Hepatocyte (in vitro differentiated cells): ENCODE results near the gene PIK3R5. TPM values are rescaled to one million over a fixed set of nuclear protein-coding genes. Genes with fewer than 3 reads are reported as not detected.

Experiments used
- DNase-seq: peaks from one replicate; pipeline ENCODE4 v3.0.0-alpha.2; 2016; ENCODE audit warnings: low spot score
- H2AFZ ChIP-seq: fragments of 200-600 bp; sonication (generic); 2 replicates; pipeline ENCODE4 v1.6.0; 2016; ENCODE audit warnings: antibody characterized with exemption, mild to moderate bottlenecking
- H3K27ac ChIP-seq: fragments of 200-600 bp; sonication (generic); 2 replicates; pipeline ENCODE4 v1.5.1; 2016; ENCODE audit warnings: mild to moderate bottlenecking
- H3K27me3 ChIP-seq: fragments of 200-600 bp; sonication (generic); 2 replicates; pipeline ENCODE4 v1.6.1; 2016
- H3K36me3 ChIP-seq: fragments of 200-600 bp; sonication (generic); replicated peaks from 2 replicates; pipeline ENCODE4 v1.5.1; 2016; ENCODE audit warnings: low read depth; ENCODE audit not compliant: insufficient read depth
- H3K4me1 ChIP-seq: fragments of 200-600 bp; sonication (generic); 2 replicates; pipeline ENCODE4 v1.5.1; 2016; ENCODE audit warnings: mild to moderate bottlenecking, moderate library complexity; ENCODE audit not compliant: insufficient read depth
- H3K4me2 ChIP-seq: fragments of 200-600 bp; sonication (generic); 2 replicates; pipeline ENCODE4 v1.6.0; 2016
- H3K4me3 ChIP-seq: fragments of 200-600 bp; sonication (generic); 2 replicates; pipeline ENCODE4 v1.5.1; 2016; ENCODE audit warnings: mild to moderate bottlenecking
- H3K79me2 ChIP-seq: fragments of 200-600 bp; sonication (generic); 2 replicates; pipeline ENCODE4 v1.6.0; 2017; ENCODE audit warnings: mild to moderate bottlenecking
- H3K9me2 ChIP-seq: fragments of 200-600 bp; sonication (generic); replicated peaks from 2 replicates; pipeline ENCODE4 v1.6.0; 2017; ENCODE audit warnings: mild to moderate bottlenecking; ENCODE audit not compliant: insufficient read depth
- H3K9me3 ChIP-seq: fragments of 200-600 bp; sonication (generic); 2 replicates; pipeline ENCODE4 v1.5.1; 2016; ENCODE audit warnings: low read depth, mild to moderate bottlenecking
- H4K20me1 ChIP-seq: fragments of 200-600 bp; sonication (generic); 2 replicates; pipeline ENCODE4 v1.6.0; 2016; ENCODE audit warnings: mild to moderate bottlenecking; ENCODE audit not compliant: insufficient read depth, poor library complexity, severe bottlenecking
- CTCF ChIP-seq: fragments of 200-600 bp; sonication (generic); IDR thresholded peaks from 2 replicates; pipeline ENCODE4 v1.5.1; 2016; ENCODE audit warnings: antibody characterized with exemption, mild to moderate bottlenecking; ENCODE audit not compliant: poor library complexity
- EZH2 ChIP-seq: fragments of 200-600 bp; sonication (generic); IDR thresholded peaks from 2 replicates; pipeline ENCODE4 v1.6.1; 2016; ENCODE audit warnings: antibody characterized with exemption, mild to moderate bottlenecking, borderline replicate concordance
- EZH2phosphoT487 ChIP-seq: fragments of 200-600 bp; sonication (generic); IDR thresholded peaks from one replicate; pipeline ENCODE4 v1.6.1; 2018; ENCODE audit warnings: antibody characterized with exemption, mild to moderate bottlenecking, low read depth, moderate library complexity; ENCODE audit not compliant: unreplicated experiment, severe bottlenecking
- WGBS: methylation state at CpG from one replicate; pipeline ENCODE4 v1.1.6; 2016; ENCODE audit warnings: low lambda C conversion rate; ENCODE audit errors: missing lambda C conversion rate; 5-methylcytosine and 5-hydroxymethylcytosine counted together
- polyA plus RNA-seq: library from polyadenylated mRNA; unstranded; fragments of >200 nt; fragmentation: Nextera tagmentation; extraction: Ambion mirVana; gene quantifications from 2 replicates; pipeline ENCODE4 v1.2.1, GENCODE V29; 2016
- total RNA-seq: library from RNA; depleted of rRNA; stranded (reverse); fragments of >200 nt; gene quantifications from 2 replicates; pipeline ENCODE4 v1.2.3, GENCODE V29; 2014

PIK3R5 gene
- total and polyA plus RNA-seq, 2 experiments from 2014 or later: 2.6 TPM; not detected in 1

DNA sequence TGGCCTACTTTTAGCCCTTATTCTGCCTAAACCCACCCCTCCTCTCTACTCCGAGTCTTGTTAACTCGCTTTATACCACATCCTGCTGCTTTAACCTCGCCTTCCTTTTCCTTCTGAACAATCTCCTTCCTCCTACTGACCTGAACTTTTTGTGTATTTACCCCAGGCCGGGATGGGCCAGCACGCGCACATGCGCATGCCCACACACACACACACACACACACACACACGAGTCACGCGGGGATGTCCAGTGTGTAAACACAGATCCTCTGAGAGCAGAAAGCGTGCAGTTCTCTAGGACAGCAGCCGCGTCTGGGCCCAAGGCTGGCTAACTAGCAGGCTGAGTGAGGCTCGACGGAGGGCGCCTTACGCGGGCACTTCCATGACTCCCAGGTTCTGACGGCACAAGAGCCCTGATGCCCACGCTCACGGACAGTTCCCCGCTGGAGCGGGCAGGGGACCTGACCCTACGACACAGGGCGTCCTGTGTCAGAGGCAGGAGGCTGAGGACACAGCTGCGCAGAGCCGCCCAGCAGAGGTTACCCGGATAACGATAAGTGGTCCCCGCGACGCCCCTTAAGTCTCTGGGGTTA lies 610 bp downstream of the PIK3R5 start:
- Histone ChIP-seq H3K9me2 (no peaks in the 10 kb centered on the region), H3K4me3 (no peak overlapping the region), H3K9me3 (no peaks in the 10 kb centered on the region), H3K79me2 (no peaks in the 10 kb centered on the region), H3K4me2 (peak overlapping the region; percentile 93), H3K4me1 (no peaks in the 10 kb centered on the region), H4K20me1 (no peaks in the 10 kb centered on the region), H2AFZ (no peak overlapping the region), H3K27ac (no peak overlapping the region), H3K27me3 (peaks cover 71% of the 10 kb centered on the region), H3K36me3 (no peaks in the 10 kb centered on the region)
- WGBS: 79% methylated on average over 31 of the region's 32 CpGs
- no peak for TF ChIP-seq EZH2phosphoT487
- TF ChIP-seq EZH2: no peak
- TF ChIP-seq CTCF: no peak
- no peak for DNase-seq

- no peak overlapping the region for H3K4me3 ChIP-seq
- no peaks in the 10 kb centered on the region for H3K79me2 ChIP-seq
Measured at GRCh38 chr17:8963647-8964258, 1.8 kb downstream of the PIK3R5 start.

GRCh38 chr17:8963014-8963413 lies 2.5 kb downstream of the PIK3R5 start:
- H4K20me1 ChIP-seq: no peaks in the 10 kb centered on the region
- no peaks in the 10 kb centered on the region for H3K79me2 ChIP-seq
- H3K27ac ChIP-seq: no peak overlapping the region
- no peak overlapping the region for H2AFZ ChIP-seq
- WGBS: 94% methylated on average over 3 of the region's 3 CpGs
- H3K4me1 ChIP-seq: no peaks in the 10 kb centered on the region
- no peaks in the 10 kb centered on the region for H3K36me3 ChIP-seq
- peaks cover 62% of the 10 kb centered on the region for H3K27me3 ChIP-seq
- H3K9me2 ChIP-seq: no peaks in the 10 kb centered on the region
- no peak overlapping the region for H3K4me2 ChIP-seq
- no peak overlapping the region for H3K4me3 ChIP-seq
- no peaks in the 10 kb centered on the region for H3K9me3 ChIP-seq
- no peak for DNase-seq
- TF ChIP-seq CTCF: no peak
- no peak for TF ChIP-seq EZH2phosphoT487
- no peak for TF ChIP-seq EZH2

More at GRCh38 chr17:8963647-8964258, 1.8 kb downstream of the PIK3R5 start:
- TF ChIP-seq CTCF (no peak), EZH2 (no peak), EZH2phosphoT487 (no peak)
- no peak overlapping the region for H3K4me2 ChIP-seq
- no peak for DNase-seq
- H3K9me3 ChIP-seq: no peaks in the 10 kb centered on the region
- H3K4me1 ChIP-seq: no peaks in the 10 kb centered on the region
- H3K9me2 ChIP-seq: no peaks in the 10 kb centered on the region
- H2AFZ ChIP-seq: no peak overlapping the region
- 86% methylated on average over 13 of the region's 13 CpGs for WGBS
- no peak overlapping the region for H3K27ac ChIP-seq
- peaks cover 67% of the 10 kb centered on the region for H3K27me3 ChIP-seq
- H3K36me3 ChIP-seq: no peaks in the 10 kb centered on the region
- no peaks in the 10 kb centered on the region for H4K20me1 ChIP-seq
